SK-N-SH treated with all-trans-retinoic acid at 6 μM for 48 hours (cell line): ENCODE results near the gene PHF20.

Experiments
- CSDC2 ChIP-seq: fragments of 250-450 bp; sonication (Bioruptor Pico); IDR thresholded peaks from 2 replicates; pipeline ENCODE4 v1.5.0; 2020; ENCODE audit warnings: mild to moderate bottlenecking, moderate library complexity
- GLIS3 ChIP-seq: fragments of 250-450 bp; sonication (Bioruptor Pico); IDR thresholded peaks from 2 replicates; pipeline ENCODE4 v1.5.0; 2020; ENCODE audit warnings: mild to moderate bottlenecking, moderate library complexity
- OSR1 ChIP-seq: fragments of 250-450 bp; sonication (Bioruptor Pico); IDR thresholded peaks from 2 replicates; pipeline ENCODE4 v1.8.0; 2022; ENCODE audit warnings: moderate library complexity, mild to moderate bottlenecking, inconsistent platforms
- POU6F1 ChIP-seq: fragments of 250-450 bp; sonication (Bioruptor Pico); IDR thresholded peaks from 2 replicates; pipeline ENCODE4 v1.8.0; 2021; ENCODE audit warnings: low read depth, mild to moderate bottlenecking, moderate library complexity, borderline replicate concordance
- RARB ChIP-seq: fragments of 250-450 bp; sonication (Bioruptor Pico); IDR thresholded peaks from 2 replicates; pipeline ENCODE4 v1.8.0; 2021; ENCODE audit warnings: mild to moderate bottlenecking, moderate library complexity
- TOX ChIP-seq: fragments of 250-450 bp; sonication (Bioruptor Pico); IDR thresholded peaks from 2 replicates; pipeline ENCODE4 v1.8.0; 2021; ENCODE audit warnings: mild to moderate bottlenecking, moderate library complexity, borderline replicate concordance
- ZC3H10 ChIP-seq: fragments of 250-450 bp; sonication (Bioruptor Pico); IDR thresholded peaks from 2 replicates; pipeline ENCODE4 v1.5.1; 2021; ENCODE audit warnings: mild to moderate bottlenecking, moderate library complexity
- ZFP3 ChIP-seq: fragments of 250-450 bp; sonication (Bioruptor Pico); IDR thresholded peaks from 2 replicates; pipeline ENCODE4 v1.5.0; 2020; ENCODE audit warnings: mild to moderate bottlenecking, moderate library complexity
- ZNF70 ChIP-seq: fragments of 450-650 bp; formaldehyde crosslinking; IDR thresholded peaks from 2 replicates; pipeline ENCODE4 v1.5.0; 2020; ENCODE audit warnings: mild to moderate bottlenecking, moderate library complexity
- ZNF8 ChIP-seq: fragments of 450-650 bp; formaldehyde crosslinking; IDR thresholded peaks from 2 replicates; pipeline ENCODE4 v1.5.0; 2020; ENCODE audit warnings: mild to moderate bottlenecking, moderate library complexity
- TF ChIP-seq, protein P1 (sequence below): fragments of 250-450 bp; sonication (Bioruptor Pico); IDR thresholded peaks from 2 replicates; pipeline ENCODE4 v1.5.1; 2021; ENCODE audit warnings: mild to moderate bottlenecking, moderate library complexity
- TF ChIP-seq, protein P2 (sequence below): fragments of 250-450 bp; sonication (Bioruptor Pico); IDR thresholded peaks from 2 replicates; pipeline ENCODE4 v1.5.0; 2020; ENCODE audit warnings: mild to moderate bottlenecking, moderate library complexity

- TF ChIP-seq ZFP3 (CRISPR knock-in tag) = no peak
- TF ChIP-seq POU6F1 (CRISPR knock-in tag) = no peak
- TF ChIP-seq, protein P1, sequence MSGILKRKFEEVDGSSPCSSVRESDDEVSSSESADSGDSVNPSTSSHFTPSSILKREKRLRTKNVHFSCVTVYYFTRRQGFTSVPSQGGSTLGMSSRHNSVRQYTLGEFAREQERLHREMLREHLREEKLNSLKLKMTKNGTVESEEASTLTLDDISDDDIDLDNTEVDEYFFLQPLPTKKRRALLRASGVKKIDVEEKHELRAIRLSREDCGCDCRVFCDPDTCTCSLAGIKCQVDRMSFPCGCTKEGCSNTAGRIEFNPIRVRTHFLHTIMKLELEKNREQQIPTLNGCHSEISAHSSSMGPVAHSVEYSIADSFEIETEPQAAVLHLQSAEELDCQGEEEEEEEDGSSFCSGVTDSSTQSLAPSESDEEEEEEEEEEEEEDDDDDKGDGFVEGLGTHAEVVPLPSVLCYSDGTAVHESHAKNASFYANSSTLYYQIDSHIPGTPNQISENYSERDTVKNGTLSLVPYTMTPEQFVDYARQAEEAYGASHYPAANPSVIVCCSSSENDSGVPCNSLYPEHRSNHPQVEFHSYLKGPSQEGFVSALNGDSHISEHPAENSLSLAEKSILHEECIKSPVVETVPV = no peak
- no peak for TF ChIP-seq RARB (CRISPR knock-in tag)
- TF ChIP-seq, protein P2, sequence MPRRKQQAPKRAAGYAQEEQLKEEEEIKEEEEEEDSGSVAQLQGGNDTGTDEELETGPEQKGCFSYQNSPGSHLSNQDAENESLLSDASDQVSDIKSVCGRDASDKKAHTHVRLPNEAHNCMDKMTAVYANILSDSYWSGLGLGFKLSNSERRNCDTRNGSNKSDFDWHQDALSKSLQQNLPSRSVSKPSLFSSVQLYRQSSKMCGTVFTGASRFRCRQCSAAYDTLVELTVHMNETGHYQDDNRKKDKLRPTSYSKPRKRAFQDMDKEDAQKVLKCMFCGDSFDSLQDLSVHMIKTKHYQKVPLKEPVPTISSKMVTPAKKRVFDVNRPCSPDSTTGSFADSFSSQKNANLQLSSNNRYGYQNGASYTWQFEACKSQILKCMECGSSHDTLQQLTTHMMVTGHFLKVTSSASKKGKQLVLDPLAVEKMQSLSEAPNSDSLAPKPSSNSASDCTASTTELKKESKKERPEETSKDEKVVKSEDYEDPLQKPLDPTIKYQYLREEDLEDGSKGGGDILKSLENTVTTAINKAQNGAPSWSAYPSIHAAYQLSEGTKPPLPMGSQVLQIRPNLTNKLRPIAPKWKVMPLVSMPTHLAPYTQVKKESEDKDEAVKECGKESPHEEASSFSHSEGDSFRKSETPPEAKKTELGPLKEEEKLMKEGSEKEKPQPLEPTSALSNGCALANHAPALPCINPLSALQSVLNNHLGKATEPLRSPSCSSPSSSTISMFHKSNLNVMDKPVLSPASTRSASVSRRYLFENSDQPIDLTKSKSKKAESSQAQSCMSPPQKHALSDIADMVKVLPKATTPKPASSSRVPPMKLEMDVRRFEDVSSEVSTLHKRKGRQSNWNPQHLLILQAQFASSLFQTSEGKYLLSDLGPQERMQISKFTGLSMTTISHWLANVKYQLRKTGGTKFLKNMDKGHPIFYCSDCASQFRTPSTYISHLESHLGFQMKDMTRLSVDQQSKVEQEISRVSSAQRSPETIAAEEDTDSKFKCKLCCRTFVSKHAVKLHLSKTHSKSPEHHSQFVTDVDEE = no peak
- no peak for TF ChIP-seq ZNF8 (CRISPR knock-in tag)
- TF ChIP-seq ZC3H10 = no peak
- TF ChIP-seq CSDC2 = no peak
- no peak for TF ChIP-seq GLIS3 (CRISPR knock-in tag)
- no peak for TF ChIP-seq ZNF70 (CRISPR knock-in tag)
- TF ChIP-seq OSR1 (CRISPR knock-in tag) = no peak
- no peak for TF ChIP-seq TOX
Measured at GRCh38 chr20:35762461-35762860, 9.4 kb upstream of the PHF20 start.
